ENCODE measurements around the gene PHF20.
"Not testable (repeated sequence)": the region's sequence is repeated elsewhere in the genome, so short reads cannot be mapped to it uniquely, and the experiment has no call there.

Gene PHF20

GRCh38 chr20:35899064-35899463 is 127.2 kb downstream of the PHF20 start:
- H3K4me2 ChIP-seq (ENCODE audit: low read length) = no peak overlapping the region
- no peak overlapping the region for H2AFZ ChIP-seq
- no peaks in the 10 kb centered on the region for H3K9me3 ChIP-seq (ENCODE audit: control insufficient read depth, low read length)
- no peak overlapping the region for H3K27ac ChIP-seq
- H3K4me3 ChIP-seq (ENCODE audit: low read depth, low read length) = no peak overlapping the region
- H3K4me1 ChIP-seq = no peaks in the 10 kb centered on the region
- TF ChIP-seq CTCF (IDR thresholded peaks at IDR 0.05) = no peak
- no peaks in the 10 kb centered on the region for H3K27me3 ChIP-seq (ENCODE audit: control insufficient read depth, insufficient read depth, low read length)
- peaks cover 4% of the 10 kb centered on the region for H3K79me2 ChIP-seq
- no peaks in the 10 kb centered on the region for H3K36me3 ChIP-seq (ENCODE audit: control insufficient read depth, insufficient read depth, low read length)
- H3K9ac ChIP-seq = no peak overlapping the region

- H3K4me2 ChIP-seq (ENCODE audit: low read length); H3K9me3 ChIP-seq (ENCODE audit: control insufficient read depth, low read length); H3K9ac ChIP-seq; H3K27ac ChIP-seq; H3K4me1 ChIP-seq; H3K4me3 ChIP-seq (ENCODE audit: low read depth, low read length); H2AFZ ChIP-seq; H3K36me3 ChIP-seq (ENCODE audit: control insufficient read depth, insufficient read depth, low read length); H3K27me3 ChIP-seq (ENCODE audit: control insufficient read depth, insufficient read depth, low read length): not testable (repeated sequence)
- peaks cover 10% of the 10 kb centered on the region for H3K79me2 ChIP-seq
These were observed 129.4 kb downstream of the PHF20 start for GRCh38 chr20:35901230-35901629.

GRCh38 chr20:35901678-35902544 is 130.1 kb downstream of the PHF20 start:
- H3K36me3 ChIP-seq (ENCODE audit: control insufficient read depth, insufficient read depth, low read length) = no peaks in the 10 kb centered on the region
- H3K27me3 ChIP-seq (ENCODE audit: control insufficient read depth, insufficient read depth, low read length) = no peaks in the 10 kb centered on the region
- no peak for TF ChIP-seq CTCF (IDR thresholded peaks at IDR 0.05)
- no peak overlapping the region for H3K27ac ChIP-seq
- no peaks in the 10 kb centered on the region for H3K4me1 ChIP-seq
- H3K9ac ChIP-seq = no peak overlapping the region
- no peak overlapping the region for H3K4me2 ChIP-seq (ENCODE audit: low read length)
- H3K9me3 ChIP-seq (ENCODE audit: control insufficient read depth, low read length) = no peaks in the 10 kb centered on the region
- H2AFZ ChIP-seq = no peak overlapping the region
- no peak overlapping the region for H3K4me3 ChIP-seq (ENCODE audit: low read depth, low read length)
- H3K79me2 ChIP-seq = peaks cover 14% of the 10 kb centered on the region

GRCh38 chr20:35902545-35902941 is 130.7 kb downstream of the PHF20 start:
- Histone ChIP-seq H3K9me3 (ENCODE audit: control insufficient read depth, low read length) (no peaks in the 10 kb centered on the region), H3K4me3 (ENCODE audit: low read depth, low read length) (no peak overlapping the region), H3K4me2 (ENCODE audit: low read length) (no peak overlapping the region), H3K79me2 (peaks cover 14% of the 10 kb centered on the region), H3K9ac (no peak overlapping the region), H3K4me1 (no peaks in the 10 kb centered on the region), H3K27me3 (ENCODE audit: control insufficient read depth, insufficient read depth, low read length) (no peaks in the 10 kb centered on the region), H3K36me3 (ENCODE audit: control insufficient read depth, insufficient read depth, low read length) (no peaks in the 10 kb centered on the region), H3K27ac (no peak overlapping the region), H2AFZ (no peak overlapping the region)
- no peak for TF ChIP-seq CTCF (IDR thresholded peaks at IDR 0.05)

GRCh38 chr20:35903843-35904242 is 132.0 kb downstream of the PHF20 start:
- TF ChIP-seq CTCF (IDR thresholded peaks at IDR 0.05) = no peak
- Histone ChIP-seq H3K36me3 (ENCODE audit: control insufficient read depth, insufficient read depth, low read length) (no peaks in the 10 kb centered on the region), H3K9ac (no peak overlapping the region), H3K4me1 (no peaks in the 10 kb centered on the region), H3K4me2 (ENCODE audit: low read length) (no peak overlapping the region), H2AFZ (no peak overlapping the region), H3K9me3 (ENCODE audit: control insufficient read depth, low read length) (no peaks in the 10 kb centered on the region), H3K27ac (no peak overlapping the region), H3K27me3 (ENCODE audit: control insufficient read depth, insufficient read depth, low read length) (no peaks in the 10 kb centered on the region), H3K79me2 (peaks cover 14% of the 10 kb centered on the region), H3K4me3 (ENCODE audit: low read depth, low read length) (no peak overlapping the region)
